IMR-90 (cell line): Measurements from ENCODE around the gene GSK3B. TPM values are rescaled to one million over a fixed set of nuclear protein-coding genes. Genes with fewer than 3 reads are reported as not detected.

Experiments
- ATAC-seq: fragments of 200-7000 bp; cut with Tn5 transposase; 2 replicates; pipeline ENCODE4 v1.9.1; 2020; ENCODE audit warnings: low read depth, mild to moderate bottlenecking, moderate library complexity
- BruUV-seq: library from RNA; stranded (reverse); fragments of 400-500 nt; replicated peaks from 2 replicates; lab custom pipeline; 2021; lab: Mats Ljungman, UMichigan
- CTCF ChIA-PET: fragments of 300-600 bp; formaldehyde crosslinking; extraction: SDS; loops from one replicate; lab custom pipeline; 2021; ENCODE audit warnings: antibody characterized with exemption; lab: Yijun Ruan, JAX
- POLR2A ChIA-PET: fragments of 300-600 bp; sonication (Branson Sonifier 250); formaldehyde crosslinking; loops from one replicate; lab custom pipeline; 2022; ENCODE audit warnings: antibody characterized with exemption; ENCODE audit not compliant: unreplicated experiment; lab: Charles Lee
- DNase-seq: peaks from one replicate; pipeline ENCODE4 v3.0.0; 2013
- H2AFZ ChIP-seq: replicated peaks from 2 replicates; pipeline ENCODE3; 2013; ENCODE audit warnings: low read length, mild to moderate bottlenecking; ENCODE audit not compliant: poor library complexity
- H2AK5ac ChIP-seq: 2 replicates; pipeline ENCODE4 v1.6.1; 2013; ENCODE audit warnings: low read depth, low read length, inconsistent platforms
- H2AK9ac ChIP-seq: replicated peaks from 2 replicates; pipeline ENCODE3; 2013; ENCODE audit warnings: mild to moderate bottlenecking, low read depth, low read length, moderate library complexity; ENCODE audit not compliant: poor library complexity
- H2BK120ac ChIP-seq: 2 replicates; pipeline ENCODE4 v1.6.1; 2013; ENCODE audit warnings: low read depth, low read length, inconsistent platforms
- H2BK15ac ChIP-seq: 3 replicates; pipeline ENCODE4 v1.6.1; 2013; ENCODE audit warnings: low read depth, low read length, inconsistent platforms
- H2BK20ac ChIP-seq: 2 replicates; pipeline ENCODE4 v1.6.1; 2013; ENCODE audit warnings: low read depth, mild to moderate bottlenecking, inconsistent platforms, low read length, moderate library complexity
- H2BK5ac ChIP-seq: 2 replicates; pipeline ENCODE4 v1.6.1; 2013; ENCODE audit warnings: mild to moderate bottlenecking, low read depth, low read length, inconsistent platforms; ENCODE audit not compliant: poor library complexity, severe bottlenecking
- H3K14ac ChIP-seq: replicated peaks from 2 replicates; pipeline ENCODE4 v1.6.1; 2013; ENCODE audit warnings: low read depth, low read length, inconsistent platforms
- H3K18ac ChIP-seq: 2 replicates; pipeline ENCODE4 v1.6.1; 2013; ENCODE audit warnings: low read depth, low read length, control low read depth
- H3K23ac ChIP-seq: 2 replicates; pipeline ENCODE4 v1.6.1; 2013; ENCODE audit warnings: low read depth, low read length, inconsistent platforms
- H3K27ac ChIP-seq: 2 replicates; pipeline ENCODE4 v1.5.1; 2013; ENCODE audit warnings: mild to moderate bottlenecking, control low read depth, low read length; ENCODE audit not compliant: insufficient read depth
- H3K27me3 ChIP-seq: 2 replicates; pipeline ENCODE4 v1.6.1; 2013; ENCODE audit warnings: low read length; ENCODE audit not compliant: control insufficient read depth, insufficient read depth
- H3K36me3 ChIP-seq: 2 replicates; pipeline ENCODE4 v1.6.1; 2013; ENCODE audit warnings: low read length, mixed read lengths; ENCODE audit not compliant: control insufficient read depth, insufficient read depth
- H3K4ac ChIP-seq: 2 replicates; pipeline ENCODE4 v1.6.1; 2013; ENCODE audit warnings: low read depth, low read length, inconsistent platforms
- H3K4me1 ChIP-seq: 2 replicates; pipeline ENCODE4 v1.6.1; 2013; ENCODE audit warnings: low read length, mixed read lengths; ENCODE audit not compliant: control insufficient read depth, insufficient read depth
- H3K4me2 ChIP-seq: 2 replicates; pipeline ENCODE4 v1.6.1; 2013; ENCODE audit warnings: low read depth, mild to moderate bottlenecking, control low read depth, low read length, moderate library complexity
- H3K4me3 ChIP-seq: 2 replicates; pipeline ENCODE4 v1.5.1; 2013; ENCODE audit warnings: low read depth, mild to moderate bottlenecking, control low read depth, low read length, moderate library complexity; ENCODE audit not compliant: insufficient read depth
- H3K56ac ChIP-seq: 2 replicates; pipeline ENCODE4 v1.6.1; 2013; ENCODE audit warnings: low read length, inconsistent platforms; ENCODE audit not compliant: insufficient read depth; ENCODE audit errors: extremely low read depth
- H3K79me1 ChIP-seq, 2 experiments: 2 replicates each; pipeline ENCODE4 v1.6.1; 2013; ENCODE audit warnings: low read length in 2 of 2, inconsistent platforms in 1 of 2, low read depth in 1 of 2
- H3K9ac ChIP-seq: 2 replicates; pipeline ENCODE4 v1.6.1; 2013; ENCODE audit warnings: low read depth, low read length, control low read depth
- H3K9me1 ChIP-seq: 2 replicates; pipeline ENCODE4 v1.6.1; 2013; ENCODE audit warnings: low read length, inconsistent platforms; ENCODE audit not compliant: insufficient read depth
- H3K9me3 ChIP-seq: 2 replicates; pipeline ENCODE4 v1.6.1; 2013; ENCODE audit warnings: low read length; ENCODE audit not compliant: control insufficient read depth, insufficient read depth
- H4K20me1 ChIP-seq: 2 replicates; pipeline ENCODE4 v1.6.1; 2013; ENCODE audit warnings: low read length, inconsistent platforms; ENCODE audit not compliant: insufficient read depth
- H4K5ac ChIP-seq: 2 replicates; pipeline ENCODE4 v1.6.1; 2013; ENCODE audit warnings: mild to moderate bottlenecking, low read depth, low read length, control low read depth
- H4K8ac ChIP-seq, 2 experiments: 2 replicates each; pipeline ENCODE4 v1.6.1; 2013; ENCODE audit warnings: low read depth in 2 of 2, low read length in 2 of 2, control low read depth in 1 of 2, inconsistent platforms in 1 of 2
- H4K91ac ChIP-seq: 2 replicates; pipeline ENCODE4 v1.6.1; 2013; ENCODE audit warnings: low read depth, low read length, inconsistent platforms; ENCODE audit not compliant: insufficient read depth
- BHLHE40 ChIP-seq: fragments of 150-350 bp; IDR thresholded peaks from 2 replicates; pipeline ENCODE4 v1.6.1; 2016; ENCODE audit warnings: mild to moderate bottlenecking, low read depth, low read length
- CEBPB ChIP-seq: IDR thresholded peaks from 2 replicates; pipeline ENCODE4 v1.6.1; 2012; ENCODE audit warnings: low read depth, low read length, improper control_type of control experiment
- CHD1 ChIP-seq: IDR thresholded peaks from 2 replicates; pipeline ENCODE4 v1.6.1; 2012; ENCODE audit warnings: low read depth, low read length, improper control_type of control experiment
- CTCF ChIP-seq: conservative IDR thresholded peaks from 2 replicates; pipeline ENCODE4 v1.5.1; 2012; ENCODE audit warnings: mild to moderate bottlenecking, low read depth, low read length, improper control_type of control experiment
- FOS ChIP-seq: fragments of 150-350 bp; IDR thresholded peaks from 2 replicates; pipeline ENCODE4 v1.6.1; 2016; ENCODE audit warnings: low read depth, low read length
- MAFK ChIP-seq: IDR thresholded peaks from 2 replicates; pipeline ENCODE4 v1.6.1; 2012; ENCODE audit warnings: low read depth, low read length, improper control_type of control experiment
- NFE2L2 ChIP-seq: fragments of 150-350 bp; IDR thresholded peaks from 2 replicates; pipeline ENCODE4 v1.6.1; 2016; ENCODE audit warnings: low read depth, mild to moderate bottlenecking, low read length
- POLR2A ChIP-seq: IDR thresholded peaks from 2 replicates; pipeline ENCODE4 v1.6.1; 2012; ENCODE audit warnings: mild to moderate bottlenecking, low read depth, low read length
- RAD21 ChIP-seq: IDR thresholded peaks from 2 replicates; pipeline ENCODE4 v1.6.1; 2012; ENCODE audit warnings: low read length, improper control_type of control experiment
- RCOR1 ChIP-seq: IDR thresholded peaks from 2 replicates; pipeline ENCODE4 v1.6.1; 2012; ENCODE audit warnings: mild to moderate bottlenecking, low read length, improper control_type of control experiment; ENCODE audit not compliant: insufficient replicate concordance
- SMC3 ChIP-seq: fragments of 150-350 bp; IDR thresholded peaks from 2 replicates; pipeline ENCODE4 v1.6.1; 2016; ENCODE audit warnings: low read depth, mild to moderate bottlenecking, antibody characterized with exemption, low read length, moderate library complexity
- WGBS, 2 experiments: methylation state at CpG; one replicate each; pipeline versions ENCODE4 v1.1.5 to v1.1.7; 2013; ENCODE audit warnings: missing lambda C conversion rate in 2 of 2; ENCODE audit not compliant: insufficient read length in 1 of 2; ENCODE audit errors: extremely low coverage in 2 of 2; 5-methylcytosine and 5-hydroxymethylcytosine counted together
- dilution Hi-C: fragments of 300-500 bp; cut with HindIII; formaldehyde crosslinking; loops from one replicate; pipeline ENCODE4 v1.14.3; 2018; ENCODE audit warnings: low sequenced_read_pairs; ENCODE audit not compliant: unreplicated experiment
- in situ Hi-C: fragments of 300-500 bp; cut with MboI; formaldehyde crosslinking; loops from 3 replicates; pipeline ENCODE4 v1.14.3; 2019; ENCODE audit warnings: low sequenced_read_pairs, inconsistent platforms, mixed read lengths
- intact Hi-C: fragments of 100-400 bp; cut with micrococcal nuclease; formaldehyde crosslinking; loops from 2 replicates; pipeline ENCODE4 v1.10.0; 2022
- polyA plus RNA-seq, 3 experiments: library from polyadenylated mRNA; depleted of rRNA; stranded (reverse); fragments of >200 nt; gene quantifications; 2 replicates each; pipeline ENCODE4 v1.2.3, GENCODE V29; 2012; ENCODE audit warnings: low replicate concordance in 1 of 3
- total RNA-seq: library from RNA; depleted of rRNA; stranded (reverse); fragments of >200 nt; gene quantifications from 2 replicates; pipeline ENCODE4 v1.2.3, GENCODE V29; 2012
- TF ChIP-seq, protein P1 (sequence below): fragments of 150-350 bp; IDR thresholded peaks from 2 replicates; pipeline ENCODE4 v1.6.1; 2017; ENCODE audit warnings: mild to moderate bottlenecking, antibody characterized with exemption, low read length, low read depth

GSK3B gene
- total and polyA plus RNA-seq, 2 of the 4 experiments (the other 2 are of a cell fraction), result 19.2 to 33.2 TPM

DNA sequence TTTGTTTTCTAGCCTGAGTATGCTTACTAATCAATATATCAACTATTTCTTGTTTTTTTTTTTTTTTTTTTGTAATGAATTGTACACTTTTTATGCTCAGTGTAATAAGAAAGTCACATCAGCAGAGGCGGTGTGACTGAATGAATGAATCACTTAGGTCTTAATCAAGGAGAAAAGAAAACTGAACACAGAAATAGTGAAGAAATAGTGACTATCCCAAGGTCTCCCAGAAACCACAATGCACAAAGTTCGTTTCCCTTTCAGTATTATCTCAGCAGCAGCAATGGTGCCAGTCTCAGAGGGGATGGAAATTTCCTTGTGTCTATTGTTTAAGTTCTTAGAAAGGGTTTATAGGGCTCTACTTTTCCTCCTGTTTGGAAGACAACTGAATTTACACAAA, 231.6 kb downstream of the GSK3B start:
- Histone ChIP-seq H3K36me3 (peaks cover 9% of the 10 kb centered on the region), H3K14ac (no peak overlapping the region), H2AFZ (no peak overlapping the region), H4K8ac (no peak overlapping the region), H3K27ac (no peak overlapping the region), H3K23ac (no peak overlapping the region), H3K4ac (no peak overlapping the region), H3K18ac (no peak overlapping the region), H2BK15ac (no peak overlapping the region), H3K56ac (no peak overlapping the region), H3K27me3 (no peaks in the 10 kb centered on the region), H2BK120ac (no peak overlapping the region), H3K4me1 (peaks cover 2% of the 10 kb centered on the region; the same call in 1 of the 2 replicates), H4K20me1 (no peaks in the 10 kb centered on the region), H3K9me3 (peaks cover 6% of the 10 kb centered on the region), H3K79me1 (peaks cover 3 to 14% of the 10 kb centered on the region in 2 experiments; a peak in 3 of 4 replicates), H4K5ac (no peak overlapping the region), H3K4me2 (no peak overlapping the region), H3K9me1 (no peaks in the 10 kb centered on the region), H2BK5ac (no peak overlapping the region), H4K91ac (no peak overlapping the region), H2BK20ac (no peak overlapping the region), H3K4me3 (no peak overlapping the region), H2AK9ac (no peak overlapping the region), H3K9ac (no peak overlapping the region), H2AK5ac (no peak overlapping the region)
- ChIA-PET CTCF (no interaction called here), POLR2A (no interaction called here)
- TF ChIP-seq CTCF (no peak), RCOR1 (no peak), CEBPB (no peak), FOS (no peak), MAFK (no peak), CHD1 (no peak), SMC3 (no peak), RAD21 (no peak), NFE2L2 (no peak), POLR2A (no peak), BHLHE40 (no peak)
- TF ChIP-seq, protein P1, sequence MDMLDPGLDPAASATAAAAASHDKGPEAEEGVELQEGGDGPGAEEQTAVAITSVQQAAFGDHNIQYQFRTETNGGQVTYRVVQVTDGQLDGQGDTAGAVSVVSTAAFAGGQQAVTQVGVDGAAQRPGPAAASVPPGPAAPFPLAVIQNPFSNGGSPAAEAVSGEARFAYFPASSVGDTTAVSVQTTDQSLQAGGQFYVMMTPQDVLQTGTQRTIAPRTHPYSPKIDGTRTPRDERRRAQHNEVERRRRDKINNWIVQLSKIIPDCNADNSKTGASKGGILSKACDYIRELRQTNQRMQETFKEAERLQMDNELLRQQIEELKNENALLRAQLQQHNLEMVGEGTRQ, result no peak
- no CpG with 5 or more reads among the region's 2 CpGs for whole genome bisulfite sequencing, 2 experiments
- dilution Hi-C loops (no loop called here), in situ Hi-C loops (no loop called here), intact Hi-C loops (no loop called here)
- no TSS peak for BruUV-seq
- ATAC-seq (no peak), DNase-seq (no peak)
